Measurements from ENCODE around the gene THSD7B. TPM values are rescaled to one million over a fixed set of nuclear protein-coding genes. Genes with fewer than 3 reads are reported as not detected.

THSD7B gene
- total RNA-seq, 1 donor from 2014 or later, result 10.5 TPM

DNA sequence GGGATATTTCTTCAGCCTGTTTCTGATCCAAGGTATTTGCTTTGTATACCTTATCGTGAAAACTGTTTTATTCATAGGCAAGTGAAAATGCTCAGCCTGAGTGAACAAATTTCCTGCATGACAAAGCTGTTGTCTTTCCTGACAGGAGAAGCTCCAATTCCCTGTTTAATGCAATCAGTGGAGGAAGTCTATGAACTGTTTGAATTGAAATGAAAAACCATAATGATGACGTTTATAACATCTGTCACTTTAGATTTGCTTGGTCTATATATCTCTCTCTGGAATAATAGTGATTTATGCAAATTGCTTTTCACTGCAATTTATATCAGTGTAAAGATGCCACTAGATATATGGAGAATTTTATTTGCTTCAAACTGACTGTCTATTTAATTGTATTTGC lies 959.6 kb downstream of the THSD7B start:
- TF ChIP-seq, protein P1, sequence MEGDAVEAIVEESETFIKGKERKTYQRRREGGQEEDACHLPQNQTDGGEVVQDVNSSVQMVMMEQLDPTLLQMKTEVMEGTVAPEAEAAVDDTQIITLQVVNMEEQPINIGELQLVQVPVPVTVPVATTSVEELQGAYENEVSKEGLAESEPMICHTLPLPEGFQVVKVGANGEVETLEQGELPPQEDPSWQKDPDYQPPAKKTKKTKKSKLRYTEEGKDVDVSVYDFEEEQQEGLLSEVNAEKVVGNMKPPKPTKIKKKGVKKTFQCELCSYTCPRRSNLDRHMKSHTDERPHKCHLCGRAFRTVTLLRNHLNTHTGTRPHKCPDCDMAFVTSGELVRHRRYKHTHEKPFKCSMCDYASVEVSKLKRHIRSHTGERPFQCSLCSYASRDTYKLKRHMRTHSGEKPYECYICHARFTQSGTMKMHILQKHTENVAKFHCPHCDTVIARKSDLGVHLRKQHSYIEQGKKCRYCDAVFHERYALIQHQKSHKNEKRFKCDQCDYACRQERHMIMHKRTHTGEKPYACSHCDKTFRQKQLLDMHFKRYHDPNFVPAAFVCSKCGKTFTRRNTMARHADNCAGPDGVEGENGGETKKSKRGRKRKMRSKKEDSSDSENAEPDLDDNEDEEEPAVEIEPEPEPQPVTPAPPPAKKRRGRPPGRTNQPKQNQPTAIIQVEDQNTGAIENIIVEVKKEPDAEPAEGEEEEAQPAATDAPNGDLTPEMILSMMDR (IDR thresholded peaks at IDR 0.05; ENCODE audit: unreplicated experiment), result no peak
- H3K4me1 Mint-ChIP-seq (ENCODE audit: unreplicated experiment), result no peaks in the 10 kb centered on the region
- DNase-seq (ENCODE audit: low spot score), result no peak
- H3K27ac Mint-ChIP-seq (ENCODE audit: unreplicated experiment), result no peak overlapping the region
- no peak overlapping the region for H3K4me3 Mint-ChIP-seq (ENCODE audit: unreplicated experiment)
- no peaks in the 10 kb centered on the region for H3K27me3 Mint-ChIP-seq (ENCODE audit: unreplicated experiment)
- no peaks in the 10 kb centered on the region for H3K36me3 Mint-ChIP-seq (ENCODE audit: low read depth, unreplicated experiment)
- H3K9me3 Mint-ChIP-seq (ENCODE audit: unreplicated experiment), result no peaks in the 10 kb centered on the region

Measured in endothelial cell (in vitro differentiated cells).